SHP77 (cell line): ENCODE data around the gene DTX4.

ENCODE experiments used
- DNase-seq, 2 experiments: peaks; one replicate each; lab custom pipeline; 2025; lab: John Stamatoyannopoulos, UW

DTX4 gene

GRCh38 chr11:59173080-59173963, 1.4 kb downstream of the DTX4 start:
- DNase-seq = no peak

- DNase-seq = no peak
These were observed 2.2 kb downstream of the DTX4 start for GRCh38 chr11:59173964-59174663.

GRCh38 chr11:59174664-59175033, 2.7 kb downstream of the DTX4 start:
- DNase-seq = no peak

GRCh38 chr11:59175091-59175501, 3.2 kb downstream of the DTX4 start:
- DNase-seq = no peak

- no peak for DNase-seq
These were observed 4.4 kb downstream of the DTX4 start for GRCh38 chr11:59176330-59176729.

- DNase-seq = no peak
These were observed 6.5 kb downstream of the DTX4 start for GRCh38 chr11:59178402-59178801.

GRCh38 chr11:59179121-59179520, 7.2 kb downstream of the DTX4 start:
- DNase-seq = no peak

GRCh38 chr11:59180168-59180776, 8.3 kb downstream of the DTX4 start:
- no peak for DNase-seq

- DNase-seq = no peak
These were observed 9.0 kb downstream of the DTX4 start for GRCh38 chr11:59180907-59181306.

GRCh38 chr11:59181746-59182456, 10.0 kb downstream of the DTX4 start:
- no peak for DNase-seq

- no peak for DNase-seq
These were observed 10.7 kb downstream of the DTX4 start for GRCh38 chr11:59182457-59183151.

- no peak for DNase-seq
These were observed 11.8 kb downstream of the DTX4 start for GRCh38 chr11:59183771-59184170.

- DNase-seq = no peak
These were observed 12.9 kb downstream of the DTX4 start for GRCh38 chr11:59184691-59185339.

GRCh38 chr11:59185386-59185945, 13.5 kb downstream of the DTX4 start:
- no peak for DNase-seq

- DNase-seq = no peak
These were observed 14.2 kb downstream of the DTX4 start for GRCh38 chr11:59186130-59186594.

- no peak for DNase-seq
These were observed 15.1 kb downstream of the DTX4 start for GRCh38 chr11:59187035-59187434.

GRCh38 chr11:59187587-59187986, 15.7 kb downstream of the DTX4 start:
- no peak for DNase-seq

GRCh38 chr11:59188954-59189353, 17.0 kb downstream of the DTX4 start:
- DNase-seq = no peak

GRCh38 chr11:59189986-59190385, 18.1 kb downstream of the DTX4 start:
- DNase-seq = no peak

- no peak for DNase-seq
These were observed 19.2 kb downstream of the DTX4 start for GRCh38 chr11:59191095-59191494.

GRCh38 chr11:59191890-59192289, 20.0 kb downstream of the DTX4 start:
- DNase-seq = no peak
